ENCODE results near the gene CACNA1C. TPM values are rescaled to one million over a fixed set of nuclear protein-coding genes. Genes with fewer than 3 reads are reported as not detected.

CACNA1C gene
- total RNA-seq, 1 experiment from 2014 or later: 3.7 TPM

GRCh38 chr12:2098852-2099251 lies 46.1 kb downstream of the CACNA1C start:
- ChIA-PET CTCF (no interaction called here), POLR2A (ENCODE audit: low non-redundant PET) (no interaction called here)
- H3K27ac ChIP-seq (ENCODE audit: low read depth, low read length, poor library complexity, severe bottlenecking): no peak overlapping the region
- H3K27me3 ChIP-seq (replicated peaks; ENCODE audit: insufficient read depth, low read depth, low read length, poor library complexity): no peaks in the 10 kb centered on the region
- H3K36me3 ChIP-seq (ENCODE audit: insufficient read depth, low read length, poor library complexity, severe bottlenecking): no peaks in the 10 kb centered on the region
- no peaks in the 10 kb centered on the region for H3K4me1 ChIP-seq (ENCODE audit: insufficient read depth, low read length, poor library complexity, severe bottlenecking)
- TF ChIP-seq CTCF (conservative IDR thresholded peaks at IDR 0.05; ENCODE audit: low read depth, low read length) (no peak), EZH2 (IDR thresholded peaks at IDR 0.05; ENCODE audit: borderline replicate concordance, low read depth, low read length, poor library complexity, severe bottlenecking) (no peak)
- BruUV-seq (replicated peaks): no TSS peak
- DNase-seq (ENCODE audit: low spot score): no peak
- no peaks in the 10 kb centered on the region for H3K9me3 ChIP-seq (ENCODE audit: low read depth, low read length, poor library complexity, severe bottlenecking)
- intact Hi-C loops (cut with micrococcal nuclease; ENCODE audit: unreplicated experiment): no loop called here
- H3K4me3 ChIP-seq (ENCODE audit: low read depth, low read length, poor library complexity, severe bottlenecking): no peak overlapping the region

- POLR2A ChIA-PET (ENCODE audit: low non-redundant PET): no interaction called here
- H3K9me3 ChIP-seq (ENCODE audit: low read depth, low read length, poor library complexity, severe bottlenecking): no peaks in the 10 kb centered on the region
- no peak for DNase-seq (ENCODE audit: low spot score)
- no peak for TF ChIP-seq CTCF (conservative IDR thresholded peaks at IDR 0.05; ENCODE audit: low read depth, low read length)
- TF ChIP-seq EZH2 (IDR thresholded peaks at IDR 0.05; ENCODE audit: borderline replicate concordance, low read depth, low read length, poor library complexity, severe bottlenecking): no peak
- H3K36me3 ChIP-seq (ENCODE audit: insufficient read depth, low read length, poor library complexity, severe bottlenecking): no peaks in the 10 kb centered on the region
- CTCF ChIA-PET: no interaction called here
- no peaks in the 10 kb centered on the region for H3K27me3 ChIP-seq (replicated peaks; ENCODE audit: insufficient read depth, low read depth, low read length, poor library complexity)
- no peak overlapping the region for H3K27ac ChIP-seq (ENCODE audit: low read depth, low read length, poor library complexity, severe bottlenecking)
- intact Hi-C loops (cut with micrococcal nuclease; ENCODE audit: unreplicated experiment): no loop called here
- BruUV-seq (replicated peaks): no TSS peak
- no peaks in the 10 kb centered on the region for H3K4me1 ChIP-seq (ENCODE audit: insufficient read depth, low read length, poor library complexity, severe bottlenecking)
- no peak overlapping the region for H3K4me3 ChIP-seq (ENCODE audit: low read depth, low read length, poor library complexity, severe bottlenecking)
Measured at GRCh38 chr12:2099595-2099994, 46.8 kb downstream of the CACNA1C start.

- no peaks in the 10 kb centered on the region for H3K27me3 ChIP-seq (replicated peaks; ENCODE audit: insufficient read depth, low read depth, low read length, poor library complexity)
Measured at GRCh38 chr12:2101359-2101758, 48.6 kb downstream of the CACNA1C start.

More at GRCh38 chr12:2101359-2101758, 48.6 kb downstream of the CACNA1C start:
- no peak overlapping the region for H3K4me3 ChIP-seq (ENCODE audit: low read depth, low read length, poor library complexity, severe bottlenecking)
- TF ChIP-seq CTCF (conservative IDR thresholded peaks at IDR 0.05; ENCODE audit: low read depth, low read length) (no peak), EZH2 (IDR thresholded peaks at IDR 0.05; ENCODE audit: borderline replicate concordance, low read depth, low read length, poor library complexity, severe bottlenecking) (no peak)
- intact Hi-C loops (cut with micrococcal nuclease; ENCODE audit: unreplicated experiment): no loop called here
- H3K36me3 ChIP-seq (ENCODE audit: insufficient read depth, low read length, poor library complexity, severe bottlenecking): no peaks in the 10 kb centered on the region
- CTCF ChIA-PET: no interaction called here
- no peaks in the 10 kb centered on the region for H3K9me3 ChIP-seq (ENCODE audit: low read depth, low read length, poor library complexity, severe bottlenecking)
- no peak for DNase-seq (ENCODE audit: low spot score)
- no peak overlapping the region for H3K27ac ChIP-seq (ENCODE audit: low read depth, low read length, poor library complexity, severe bottlenecking)
- POLR2A ChIA-PET (ENCODE audit: low non-redundant PET): interaction anchor here (0.7 kb wide), 1 partner anchor 64 kb away, joined by 7 read pairs; no protein-coding TSS in a partner anchor
- no peaks in the 10 kb centered on the region for H3K4me1 ChIP-seq (ENCODE audit: insufficient read depth, low read length, poor library complexity, severe bottlenecking)
- BruUV-seq (replicated peaks): no TSS peak

Measured in A673 (cell line).